SK-N-DZ (cell line): ENCODE measurements around the gene SRGAP2C.
"Not testable (repeated sequence)": the region's sequence is repeated elsewhere in the genome, so short reads cannot be mapped to it uniquely, and the experiment has no call there.

ENCODE experiments used
- DNase-seq: peaks from one replicate; pipeline ENCODE4 v3.0.0-alpha.2; 2015; ENCODE audit warnings: low spot score

Gene SRGAP2C

GRCh38 chr1:121374851-121375367 is 190.1 kb downstream of the SRGAP2C start:
- not testable (repeated sequence) for DNase-seq

- not testable (repeated sequence) for DNase-seq
These were observed 192.2 kb downstream of the SRGAP2C start for GRCh38 chr1:121376986-121377385.

- not testable (repeated sequence) for DNase-seq
These were observed 194.0 kb downstream of the SRGAP2C start for GRCh38 chr1:121378757-121379156.

- DNase-seq: not testable (repeated sequence)
These were observed 200.0 kb downstream of the SRGAP2C start for GRCh38 chr1:121384754-121385153.

- DNase-seq: not testable (repeated sequence)
These were observed 200.4 kb downstream of the SRGAP2C start for GRCh38 chr1:121385162-121385561.

- not testable (repeated sequence) for DNase-seq
These were observed 201.0 kb downstream of the SRGAP2C start for GRCh38 chr1:121385563-121386288.

GRCh38 chr1:121386319-121386948 is 201.7 kb downstream of the SRGAP2C start:
- not testable (repeated sequence) for DNase-seq

GRCh38 chr1:121389895-121390560 is 205.3 kb downstream of the SRGAP2C start:
- not testable (repeated sequence) for DNase-seq

- not testable (repeated sequence) for DNase-seq
These were observed 207.4 kb downstream of the SRGAP2C start for GRCh38 chr1:121392130-121392529.

GRCh38 chr1:121395718-121396201 is 211.0 kb downstream of the SRGAP2C start:
- not testable (repeated sequence) for DNase-seq

- DNase-seq: not testable (repeated sequence)
These were observed 211.7 kb downstream of the SRGAP2C start for GRCh38 chr1:121396335-121397081.

GRCh38 chr1:121397101-121397500 is 212.3 kb downstream of the SRGAP2C start:
- DNase-seq: not testable (repeated sequence)

- not testable (repeated sequence) for DNase-seq
These were observed 214.4 kb downstream of the SRGAP2C start for GRCh38 chr1:121399193-121399592.

GRCh38 chr1:121400108-121400507 is 215.3 kb downstream of the SRGAP2C start:
- DNase-seq: not testable (repeated sequence)

- not testable (repeated sequence) for DNase-seq
These were observed 216.0 kb downstream of the SRGAP2C start for GRCh38 chr1:121400541-121401310.

GRCh38 chr1:121401375-121401955 is 216.7 kb downstream of the SRGAP2C start:
- not testable (repeated sequence) for DNase-seq

GRCh38 chr1:121403254-121403653 is 218.5 kb downstream of the SRGAP2C start:
- not testable (repeated sequence) for DNase-seq

GRCh38 chr1:121408354-121408753 is 223.6 kb downstream of the SRGAP2C start:
- DNase-seq: no peak

GRCh38 chr1:121413821-121414220 is 229.0 kb downstream of the SRGAP2C start:
- DNase-seq: no peak

- DNase-seq: no peak
These were observed 230.1 kb downstream of the SRGAP2C start for GRCh38 chr1:121414905-121415304.
